Measurements from ENCODE around the gene TLE6. TPM values are rescaled to one million over a fixed set of nuclear protein-coding genes. Genes with fewer than 3 reads are reported as not detected.

The TLE6 gene
- total RNA-seq, 1 donor from 2014 or later = 0.11 TPM

DNA sequence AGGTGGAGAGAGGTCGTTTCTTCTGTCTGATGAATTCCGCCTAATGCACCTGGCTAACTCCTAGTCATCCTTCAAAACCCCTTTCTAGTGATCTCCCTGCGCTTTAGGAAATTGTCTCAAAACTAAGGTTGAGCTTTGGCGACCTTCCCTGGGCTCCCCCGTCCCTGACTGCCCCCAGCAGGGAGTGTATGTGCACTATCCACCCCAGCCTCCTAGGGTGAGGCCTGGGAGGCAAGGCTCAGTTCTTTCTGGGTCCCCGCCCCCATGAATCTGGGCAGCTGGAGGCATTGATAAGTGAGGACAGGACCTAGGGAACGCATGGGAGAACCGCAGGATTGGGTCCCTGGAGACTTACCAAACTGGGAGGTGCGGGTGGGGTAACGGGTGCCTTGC, 378 bp downstream of the TLE6 start:
- no peaks in the 10 kb centered on the region for H4K20me1 ChIP-seq (ENCODE audit: insufficient read depth, low read length)
- no peak overlapping the region for H3K27ac Mint-ChIP-seq (ENCODE audit: unreplicated experiment)
- no peaks in the 10 kb centered on the region for H3K36me3 ChIP-seq (ENCODE audit: insufficient read depth, low read length)
- peak overlapping the region; percentile 74 for H3K4me3 Mint-ChIP-seq (ENCODE audit: unreplicated experiment)
- peaks cover 74% of the 10 kb centered on the region for H3K27me3 Mint-ChIP-seq (ENCODE audit: low read depth, unreplicated experiment)
- peak overlapping the region; percentile 95 for H3K4me2 ChIP-seq (ENCODE audit: low read length)
- H3K4me1 Mint-ChIP-seq (ENCODE audit: low read depth, unreplicated experiment) = peaks cover 4% of the 10 kb centered on the region
- peaks cover 9% of the 10 kb centered on the region for H3K4me1 ChIP-seq (ENCODE audit: insufficient read depth, low read length)
- no peak overlapping the region for H3K4me3 ChIP-seq (ENCODE audit: insufficient read depth, low read depth, low read length)
- no peak for FAIRE-seq
- peaks cover 23% of the 10 kb centered on the region for H3K27me3 ChIP-seq (ENCODE audit: insufficient read depth, low read length)
- no peak for DNase-seq (ENCODE audit: low read depth)
- H3K36me3 Mint-ChIP-seq (ENCODE audit: low read depth, unreplicated experiment) = no peaks in the 10 kb centered on the region
- H3K79me2 ChIP-seq (ENCODE audit: insufficient read depth, low read length) = no peaks in the 10 kb centered on the region
- H3K9me3 ChIP-seq (ENCODE audit: insufficient read depth, low read depth, low read length) = no peaks in the 10 kb centered on the region
- H2AFZ ChIP-seq (ENCODE audit: low read depth, low read length) = no peak overlapping the region
- H3K9me3 Mint-ChIP-seq (ENCODE audit: unreplicated experiment) = no peaks in the 10 kb centered on the region
- no peak overlapping the region for H3K27ac ChIP-seq (ENCODE audit: low read depth, low read length)
- no peak for TF ChIP-seq EZH2 (IDR thresholded peaks at IDR 0.05; ENCODE audit: insufficient read depth, low read length)
- TF ChIP-seq, protein P1, sequence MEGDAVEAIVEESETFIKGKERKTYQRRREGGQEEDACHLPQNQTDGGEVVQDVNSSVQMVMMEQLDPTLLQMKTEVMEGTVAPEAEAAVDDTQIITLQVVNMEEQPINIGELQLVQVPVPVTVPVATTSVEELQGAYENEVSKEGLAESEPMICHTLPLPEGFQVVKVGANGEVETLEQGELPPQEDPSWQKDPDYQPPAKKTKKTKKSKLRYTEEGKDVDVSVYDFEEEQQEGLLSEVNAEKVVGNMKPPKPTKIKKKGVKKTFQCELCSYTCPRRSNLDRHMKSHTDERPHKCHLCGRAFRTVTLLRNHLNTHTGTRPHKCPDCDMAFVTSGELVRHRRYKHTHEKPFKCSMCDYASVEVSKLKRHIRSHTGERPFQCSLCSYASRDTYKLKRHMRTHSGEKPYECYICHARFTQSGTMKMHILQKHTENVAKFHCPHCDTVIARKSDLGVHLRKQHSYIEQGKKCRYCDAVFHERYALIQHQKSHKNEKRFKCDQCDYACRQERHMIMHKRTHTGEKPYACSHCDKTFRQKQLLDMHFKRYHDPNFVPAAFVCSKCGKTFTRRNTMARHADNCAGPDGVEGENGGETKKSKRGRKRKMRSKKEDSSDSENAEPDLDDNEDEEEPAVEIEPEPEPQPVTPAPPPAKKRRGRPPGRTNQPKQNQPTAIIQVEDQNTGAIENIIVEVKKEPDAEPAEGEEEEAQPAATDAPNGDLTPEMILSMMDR (IDR thresholded peaks at IDR 0.05; ENCODE audit: insufficient read depth, low read depth, low read length) = no peak
- H3K9ac ChIP-seq (ENCODE audit: low read length) = no peak overlapping the region

DNA sequence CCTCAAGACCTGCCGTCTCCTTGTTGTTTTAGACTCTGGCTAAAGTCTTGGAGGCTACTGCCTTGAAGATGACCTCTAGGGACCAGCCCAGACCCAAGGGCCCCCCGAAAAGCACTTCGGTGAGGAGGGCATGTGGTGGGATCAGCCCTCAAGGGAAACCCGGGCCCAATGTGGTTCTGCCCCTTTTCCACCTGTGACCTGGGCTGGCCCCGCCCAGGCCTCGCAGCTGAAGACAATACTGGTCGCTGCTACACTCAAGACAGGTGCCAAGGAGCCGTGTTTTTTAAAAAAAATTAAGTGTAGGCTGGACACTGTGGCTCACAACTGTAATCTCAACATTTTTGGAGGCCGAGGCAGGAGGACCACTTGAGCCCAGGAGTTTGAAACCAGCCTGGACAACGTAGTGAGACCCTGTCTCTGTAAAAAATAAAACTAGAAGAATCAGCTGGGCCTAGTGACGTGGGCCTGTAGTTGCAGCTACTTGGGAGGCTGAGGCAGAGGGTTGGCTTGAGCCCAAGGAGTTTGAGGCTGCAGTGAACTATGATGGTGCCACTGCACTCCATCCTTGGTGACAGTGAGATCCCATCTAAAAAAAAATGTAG, 903 bp downstream of the TLE6 start:
- Histone ChIP-seq H3K36me3 (ENCODE audit: insufficient read depth, low read length) (no peaks in the 10 kb centered on the region), H3K4me3 (ENCODE audit: insufficient read depth, low read depth, low read length) (no peak overlapping the region), H3K27me3 (ENCODE audit: insufficient read depth, low read length) (peaks cover 20% of the 10 kb centered on the region), H3K4me1 (ENCODE audit: insufficient read depth, low read length) (peaks cover 12% of the 10 kb centered on the region), H3K4me2 (ENCODE audit: low read length) (no peak overlapping the region), H3K9ac (ENCODE audit: low read length) (no peak overlapping the region), H3K27ac (ENCODE audit: low read depth, low read length) (no peak overlapping the region), H4K20me1 (ENCODE audit: insufficient read depth, low read length) (no peaks in the 10 kb centered on the region), H2AFZ (ENCODE audit: low read depth, low read length) (no peak overlapping the region), H3K9me3 (ENCODE audit: insufficient read depth, low read depth, low read length) (no peaks in the 10 kb centered on the region), H3K79me2 (ENCODE audit: insufficient read depth, low read length) (no peaks in the 10 kb centered on the region)
- FAIRE-seq (no peak), DNase-seq (ENCODE audit: low read depth) (no peak)
- Mint-ChIP-seq H3K36me3 (ENCODE audit: low read depth, unreplicated experiment) (no peaks in the 10 kb centered on the region), H3K4me3 (ENCODE audit: unreplicated experiment) (no peak overlapping the region), H3K4me1 (ENCODE audit: low read depth, unreplicated experiment) (peaks cover 4% of the 10 kb centered on the region), H3K9me3 (ENCODE audit: unreplicated experiment) (no peaks in the 10 kb centered on the region), H3K27me3 (ENCODE audit: low read depth, unreplicated experiment) (peaks cover 73% of the 10 kb centered on the region), H3K27ac (ENCODE audit: unreplicated experiment) (no peak overlapping the region)
- TF ChIP-seq, protein P1 (IDR thresholded peaks at IDR 0.05; ENCODE audit: insufficient read depth, low read depth, low read length) = no peak
- no peak for TF ChIP-seq EZH2 (IDR thresholded peaks at IDR 0.05; ENCODE audit: insufficient read depth, low read length)

DNA sequence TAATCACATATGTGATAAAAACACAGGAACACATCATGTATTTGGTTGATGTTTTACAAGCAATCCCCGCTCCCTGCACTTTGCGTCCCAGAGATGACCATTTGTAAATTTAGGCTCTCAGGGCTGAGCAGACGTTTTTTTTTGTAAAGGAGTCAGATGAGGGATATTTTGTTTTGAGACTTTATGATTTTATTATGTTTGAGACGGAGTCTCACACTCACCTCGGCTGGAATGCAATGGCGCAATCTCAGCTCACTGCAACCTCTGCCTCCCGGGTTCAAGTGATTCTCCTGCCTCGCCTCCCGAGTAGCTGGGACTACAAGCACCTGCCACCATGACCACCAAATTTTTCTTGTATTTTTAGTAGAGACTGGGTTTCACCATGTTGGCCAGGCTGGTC, 1.4 kb downstream of the TLE6 start:
- Histone ChIP-seq H3K9me3 (ENCODE audit: insufficient read depth, low read depth, low read length) (no peaks in the 10 kb centered on the region), H2AFZ (ENCODE audit: low read depth, low read length) (no peak overlapping the region), H3K27ac (ENCODE audit: low read depth, low read length) (no peak overlapping the region), H3K27me3 (ENCODE audit: insufficient read depth, low read length) (peaks cover 18% of the 10 kb centered on the region), H4K20me1 (ENCODE audit: insufficient read depth, low read length) (no peaks in the 10 kb centered on the region), H3K79me2 (ENCODE audit: insufficient read depth, low read length) (no peaks in the 10 kb centered on the region), H3K4me2 (ENCODE audit: low read length) (no peak overlapping the region), H3K36me3 (ENCODE audit: insufficient read depth, low read length) (no peaks in the 10 kb centered on the region), H3K4me1 (ENCODE audit: insufficient read depth, low read length) (peaks cover 17% of the 10 kb centered on the region), H3K4me3 (ENCODE audit: insufficient read depth, low read depth, low read length) (no peak overlapping the region), H3K9ac (ENCODE audit: low read length) (no peak overlapping the region)
- H3K9me3 Mint-ChIP-seq (ENCODE audit: unreplicated experiment) = no peaks in the 10 kb centered on the region
- H3K36me3 Mint-ChIP-seq (ENCODE audit: low read depth, unreplicated experiment) = no peaks in the 10 kb centered on the region
- no peak for TF ChIP-seq EZH2 (IDR thresholded peaks at IDR 0.05; ENCODE audit: insufficient read depth, low read length)
- TF ChIP-seq, protein P1 (IDR thresholded peaks at IDR 0.05; ENCODE audit: insufficient read depth, low read depth, low read length) = no peak
- no peak for FAIRE-seq
- H3K4me3 Mint-ChIP-seq (ENCODE audit: unreplicated experiment) = no peak overlapping the region
- peaks cover 4% of the 10 kb centered on the region for H3K4me1 Mint-ChIP-seq (ENCODE audit: low read depth, unreplicated experiment)
- no peak for DNase-seq (ENCODE audit: low read depth)
- peaks cover 73% of the 10 kb centered on the region for H3K27me3 Mint-ChIP-seq (ENCODE audit: low read depth, unreplicated experiment)
- no peak overlapping the region for H3K27ac Mint-ChIP-seq (ENCODE audit: unreplicated experiment)

Data from astrocyte (in vitro differentiated cells and primary cell).